WTC11 (cell line): ENCODE results near the gene LLGL2. TPM values are rescaled to one million over a fixed set of nuclear protein-coding genes. Genes with fewer than 3 reads are reported as not detected.

Experiments used
- ATAC-seq: fragments of 200-7000 bp; cut with Tn5 transposase; 2 replicates; pipeline ENCODE4 v1.10.0; 2021; ENCODE audit warnings: mild to moderate bottlenecking, moderate library complexity
- CTCF ChIA-PET: fragments of 300-600 bp; sonication (Branson Sonifier 250); formaldehyde crosslinking; loops from one replicate; lab custom pipeline; 2021; ENCODE audit warnings: antibody characterized with exemption; lab: Charles Lee
- POLR2A ChIA-PET: fragments of 350-600 bp; sonication (Branson Sonifier 250); formaldehyde crosslinking; loops from one replicate; lab custom pipeline; 2021; ENCODE audit warnings: antibody characterized with exemption; lab: Charles Lee
- DNase-seq: peaks from one replicate; pipeline ENCODE4 v3.0.0; 2021; ENCODE audit warnings: low spot score
- H3K27ac Mint-ChIP-seq: 2 replicates; pipeline ENCODE4 v1.8.0; 2021; ENCODE audit warnings: mixed read lengths
- H3K27me3 Mint-ChIP-seq: 2 replicates; pipeline ENCODE4 v1.8.0; 2021; ENCODE audit warnings: low read depth, mild to moderate bottlenecking, moderate library complexity, mixed read lengths
- H3K36me3 Mint-ChIP-seq: 2 replicates; pipeline ENCODE4 v1.8.0; 2021; ENCODE audit warnings: mixed read lengths
- H3K4me1 Mint-ChIP-seq: 2 replicates; pipeline ENCODE4 v1.8.0; 2022; ENCODE audit warnings: mixed read lengths
- H3K4me3 Mint-ChIP-seq: 2 replicates; pipeline ENCODE4 v1.8.0; 2021; ENCODE audit warnings: mild to moderate bottlenecking, moderate library complexity, mixed read lengths
- H3K9me3 Mint-ChIP-seq: 2 replicates; pipeline ENCODE4 v1.8.0; 2021; ENCODE audit warnings: mixed read lengths
- ATF1 ChIP-seq: sonication (generic); formaldehyde crosslinking; IDR thresholded peaks from 2 replicates; pipeline ENCODE4 v1.8.1; 2023; ENCODE audit warnings: mild to moderate bottlenecking, moderate library complexity, missing genetic modification reagents
- FOXK1 ChIP-seq: sonication (generic); formaldehyde crosslinking; IDR thresholded peaks from 2 replicates; pipeline ENCODE4 v1.8.0; 2022; ENCODE audit warnings: mild to moderate bottlenecking, moderate library complexity, missing genetic modification reagents
- JAZF1 ChIP-seq: fragments of 250-450 bp; sonication (Bioruptor Pico); IDR thresholded peaks from 2 replicates; pipeline ENCODE4 v1.9.0; 2021; ENCODE audit warnings: moderate library complexity, mild to moderate bottlenecking, inconsistent platforms
- JUN ChIP-seq: sonication (generic); formaldehyde crosslinking; IDR thresholded peaks from 2 replicates; pipeline ENCODE4 v1.8.0; 2023; ENCODE audit warnings: mild to moderate bottlenecking, missing genetic modification reagents
- MXD4 ChIP-seq: fragments of 250-450 bp; sonication (Bioruptor Pico); IDR thresholded peaks from 2 replicates; pipeline ENCODE4 v1.8.0; 2021; ENCODE audit warnings: mild to moderate bottlenecking, moderate library complexity, borderline replicate concordance
- NFATC4 ChIP-seq: fragments of 250-450 bp; sonication (Bioruptor Pico); IDR thresholded peaks from 2 replicates; pipeline ENCODE4 v1.9.0; 2021; ENCODE audit warnings: mild to moderate bottlenecking
- RELA ChIP-seq: sonication (generic); formaldehyde crosslinking; IDR thresholded peaks from 2 replicates; pipeline ENCODE4 v1.8.1; 2022; ENCODE audit warnings: missing genetic modification reagents, mild to moderate bottlenecking, borderline replicate concordance
- SMAD3 ChIP-seq: sonication (generic); formaldehyde crosslinking; IDR thresholded peaks from 2 replicates; pipeline ENCODE4 v1.8.0; 2022; ENCODE audit warnings: missing genetic modification reagents, mild to moderate bottlenecking, borderline replicate concordance
- STAT6 ChIP-seq: sonication (generic); formaldehyde crosslinking; conservative IDR thresholded peaks from 2 replicates; pipeline ENCODE4 v1.8.1; 2023; ENCODE audit warnings: mild to moderate bottlenecking, low read depth, missing genetic modification reagents, moderate library complexity
- TCF7 ChIP-seq: sonication (generic); formaldehyde crosslinking; IDR thresholded peaks from 2 replicates; pipeline ENCODE4 v1.8.0; 2022; ENCODE audit warnings: mild to moderate bottlenecking, low read depth, missing genetic modification reagents, moderate library complexity
- TEAD4 ChIP-seq: sonication (generic); formaldehyde crosslinking; IDR thresholded peaks from 2 replicates; pipeline ENCODE4 v1.8.0; 2022; ENCODE audit warnings: mild to moderate bottlenecking, missing genetic modification reagents
- ZMAT4 ChIP-seq: fragments of 250-450 bp; sonication (Bioruptor Pico); IDR thresholded peaks from 2 replicates; pipeline ENCODE4 v1.9.0; 2021; ENCODE audit warnings: mild to moderate bottlenecking
- ZNF232 ChIP-seq: sonication (generic); formaldehyde crosslinking; IDR thresholded peaks from 2 replicates; pipeline ENCODE4 v1.8.0; 2022; ENCODE audit warnings: mild to moderate bottlenecking, missing genetic modification reagents
- ZNF281 ChIP-seq: sonication (generic); formaldehyde crosslinking; IDR thresholded peaks from 2 replicates; pipeline ENCODE4 v1.8.0; 2023; ENCODE audit warnings: mild to moderate bottlenecking, missing genetic modification reagents
- ZNF317 ChIP-seq: sonication (generic); formaldehyde crosslinking; IDR thresholded peaks from 2 replicates; pipeline ENCODE4 v1.8.1; 2023; ENCODE audit warnings: low read depth, mild to moderate bottlenecking, moderate library complexity, missing genetic modification reagents, borderline replicate concordance
- ZNF416 ChIP-seq: fragments of 250-450 bp; sonication (Bioruptor Pico); IDR thresholded peaks from 2 replicates; pipeline ENCODE4 v1.9.0; 2021; ENCODE audit warnings: mild to moderate bottlenecking, inconsistent platforms
- total RNA-seq: library from RNA; stranded (reverse); gene quantifications from 3 replicates; pipeline ENCODE4 v1.2.3, GENCODE V29; 2021
- TF ChIP-seq, protein P1 (sequence below): sonication (generic); formaldehyde crosslinking; IDR thresholded peaks from 2 replicates; pipeline ENCODE4 v1.8.1; 2023; ENCODE audit warnings: mild to moderate bottlenecking, missing genetic modification reagents, moderate library complexity
- TF ChIP-seq, protein P2 (sequence below): fragments of 250-450 bp; sonication (Bioruptor Pico); IDR thresholded peaks from 2 replicates; pipeline ENCODE4 v1.9.0; 2021; ENCODE audit warnings: mild to moderate bottlenecking, borderline replicate concordance

Gene LLGL2
- total RNA-seq, 1 experiment from 2014 or later: 103 TPM

- ChIA-PET CTCF (interaction anchor here (0.9 kb wide), 1 partner anchor 9 kb away, joined by 3 read pairs; no protein-coding TSS in a partner anchor), POLR2A (no interaction called here)
- ATAC-seq (no peak), DNase-seq (no peak)
- no peaks in the 10 kb centered on the region for H3K27me3 Mint-ChIP-seq
- H3K36me3 Mint-ChIP-seq: 0 out of 2 replicates have a peak, but pooled peaks cover 4% of the 10 kb centered on the region
- TF ChIP-seq ZMAT4 (CRISPR knock-in tag): no peak
- no peak for TF ChIP-seq ZNF317 (CRISPR knock-in tag)
- TF ChIP-seq ATF1 (CRISPR knock-in tag): no peak
- no peak for TF ChIP-seq ZNF281 (CRISPR knock-in tag)
- no peak for TF ChIP-seq TCF7
- TF ChIP-seq, protein P1, sequence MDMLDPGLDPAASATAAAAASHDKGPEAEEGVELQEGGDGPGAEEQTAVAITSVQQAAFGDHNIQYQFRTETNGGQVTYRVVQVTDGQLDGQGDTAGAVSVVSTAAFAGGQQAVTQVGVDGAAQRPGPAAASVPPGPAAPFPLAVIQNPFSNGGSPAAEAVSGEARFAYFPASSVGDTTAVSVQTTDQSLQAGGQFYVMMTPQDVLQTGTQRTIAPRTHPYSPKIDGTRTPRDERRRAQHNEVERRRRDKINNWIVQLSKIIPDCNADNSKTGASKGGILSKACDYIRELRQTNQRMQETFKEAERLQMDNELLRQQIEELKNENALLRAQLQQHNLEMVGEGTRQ (CRISPR knock-in tag): no peak
- no peak for TF ChIP-seq RELA (CRISPR knock-in tag)
- TF ChIP-seq, protein P2, sequence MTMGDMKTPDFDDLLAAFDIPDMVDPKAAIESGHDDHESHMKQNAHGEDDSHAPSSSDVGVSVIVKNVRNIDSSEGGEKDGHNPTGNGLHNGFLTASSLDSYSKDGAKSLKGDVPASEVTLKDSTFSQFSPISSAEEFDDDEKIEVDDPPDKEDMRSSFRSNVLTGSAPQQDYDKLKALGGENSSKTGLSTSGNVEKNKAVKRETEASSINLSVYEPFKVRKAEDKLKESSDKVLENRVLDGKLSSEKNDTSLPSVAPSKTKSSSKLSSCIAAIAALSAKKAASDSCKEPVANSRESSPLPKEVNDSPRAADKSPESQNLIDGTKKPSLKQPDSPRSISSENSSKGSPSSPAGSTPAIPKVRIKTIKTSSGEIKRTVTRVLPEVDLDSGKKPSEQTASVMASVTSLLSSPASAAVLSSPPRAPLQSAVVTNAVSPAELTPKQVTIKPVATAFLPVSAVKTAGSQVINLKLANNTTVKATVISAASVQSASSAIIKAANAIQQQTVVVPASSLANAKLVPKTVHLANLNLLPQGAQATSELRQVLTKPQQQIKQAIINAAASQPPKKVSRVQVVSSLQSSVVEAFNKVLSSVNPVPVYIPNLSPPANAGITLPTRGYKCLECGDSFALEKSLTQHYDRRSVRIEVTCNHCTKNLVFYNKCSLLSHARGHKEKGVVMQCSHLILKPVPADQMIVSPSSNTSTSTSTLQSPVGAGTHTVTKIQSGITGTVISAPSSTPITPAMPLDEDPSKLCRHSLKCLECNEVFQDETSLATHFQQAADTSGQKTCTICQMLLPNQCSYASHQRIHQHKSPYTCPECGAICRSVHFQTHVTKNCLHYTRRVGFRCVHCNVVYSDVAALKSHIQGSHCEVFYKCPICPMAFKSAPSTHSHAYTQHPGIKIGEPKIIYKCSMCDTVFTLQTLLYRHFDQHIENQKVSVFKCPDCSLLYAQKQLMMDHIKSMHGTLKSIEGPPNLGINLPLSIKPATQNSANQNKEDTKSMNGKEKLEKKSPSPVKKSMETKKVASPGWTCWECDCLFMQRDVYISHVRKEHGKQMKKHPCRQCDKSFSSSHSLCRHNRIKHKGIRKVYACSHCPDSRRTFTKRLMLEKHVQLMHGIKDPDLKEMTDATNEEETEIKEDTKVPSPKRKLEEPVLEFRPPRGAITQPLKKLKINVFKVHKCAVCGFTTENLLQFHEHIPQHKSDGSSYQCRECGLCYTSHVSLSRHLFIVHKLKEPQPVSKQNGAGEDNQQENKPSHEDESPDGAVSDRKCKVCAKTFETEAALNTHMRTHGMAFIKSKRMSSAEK (CRISPR knock-in tag): no peak
- TF ChIP-seq NFATC4: no peak
- TF ChIP-seq MXD4 (CRISPR knock-in tag): no peak
- TF ChIP-seq TEAD4: no peak
- TF ChIP-seq JAZF1: no peak
- no peak for TF ChIP-seq SMAD3
- TF ChIP-seq JUN: no peak
- no peak for TF ChIP-seq ZNF232
- no peak for TF ChIP-seq ZNF416
- TF ChIP-seq FOXK1 (CRISPR knock-in tag): no peak
- TF ChIP-seq STAT6 (CRISPR knock-in tag): no peak
- H3K27ac Mint-ChIP-seq: no peak overlapping the region
- no peak overlapping the region for H3K4me3 Mint-ChIP-seq
- no peaks in the 10 kb centered on the region for H3K9me3 Mint-ChIP-seq
- H3K4me1 Mint-ChIP-seq: peaks cover 3% of the 10 kb centered on the region; the same call in 1 of the 2 replicates
These were observed 17.5 kb upstream of the LLGL2 start for GRCh38 chr17:75507733-75508719.
